ENCODE measurements around the gene PPM1J.

Gene PPM1J

DNA sequence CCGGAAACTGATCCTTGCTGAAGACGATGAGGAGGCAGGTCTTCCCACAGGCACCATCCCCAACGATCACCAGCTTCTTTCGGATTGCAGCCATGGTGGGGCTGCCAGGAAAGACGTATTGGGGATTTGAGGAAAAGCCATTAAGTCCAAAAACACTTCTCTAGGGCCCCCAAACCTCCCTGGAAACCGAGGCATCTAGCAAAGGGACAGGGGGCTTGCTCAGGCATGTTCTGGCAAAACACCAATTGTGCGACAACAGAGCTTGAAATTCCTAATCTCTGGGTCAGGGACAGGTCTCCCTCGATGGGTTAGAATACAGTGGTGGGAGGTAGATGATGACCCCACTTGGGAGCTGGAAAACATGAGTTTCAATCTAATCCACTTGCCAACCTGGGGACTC, 11.4 kb downstream of the PPM1J start:
- DNase-seq, result no peak

DNA sequence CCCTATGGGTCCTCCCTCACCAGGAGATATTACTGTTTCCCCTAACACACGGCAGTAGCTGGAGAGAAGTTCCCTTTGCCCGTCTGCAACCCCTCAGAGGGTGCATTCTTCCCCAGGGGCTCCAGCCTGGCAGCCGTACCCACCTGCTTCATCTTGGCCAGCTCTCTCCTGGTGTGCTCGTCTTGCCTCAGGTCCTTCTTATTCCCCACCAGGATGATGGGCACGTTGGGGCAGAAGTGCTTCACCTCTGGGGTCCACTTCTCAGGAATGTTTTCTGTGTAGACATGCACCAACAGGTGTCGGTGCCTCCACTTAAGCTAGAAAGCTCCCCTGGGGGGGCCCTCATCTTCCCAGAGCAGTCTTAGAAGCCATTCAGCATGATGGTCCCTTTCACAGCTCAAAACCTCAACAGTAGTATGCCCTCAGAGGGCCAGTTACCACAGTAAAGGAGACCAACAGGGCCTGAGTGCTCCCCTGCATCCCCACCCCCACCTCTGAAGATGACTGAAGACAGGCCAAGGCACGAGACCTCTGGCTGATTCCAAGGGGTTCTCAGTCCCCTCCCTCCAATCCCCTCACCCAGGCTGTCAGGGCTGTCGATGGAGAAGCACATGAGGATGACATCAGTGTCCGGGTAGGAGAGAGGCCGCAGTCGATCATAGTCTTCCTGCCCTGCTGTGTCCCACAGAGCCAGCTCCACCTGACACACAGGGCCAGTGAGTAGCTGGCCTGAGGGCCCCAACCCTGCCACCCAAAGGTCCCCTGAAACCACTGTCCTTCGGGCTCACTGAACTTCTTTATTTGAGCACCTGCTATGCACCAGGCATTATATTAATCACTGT, 12.5 kb downstream of the PPM1J start:
- no peak for DNase-seq

DNA sequence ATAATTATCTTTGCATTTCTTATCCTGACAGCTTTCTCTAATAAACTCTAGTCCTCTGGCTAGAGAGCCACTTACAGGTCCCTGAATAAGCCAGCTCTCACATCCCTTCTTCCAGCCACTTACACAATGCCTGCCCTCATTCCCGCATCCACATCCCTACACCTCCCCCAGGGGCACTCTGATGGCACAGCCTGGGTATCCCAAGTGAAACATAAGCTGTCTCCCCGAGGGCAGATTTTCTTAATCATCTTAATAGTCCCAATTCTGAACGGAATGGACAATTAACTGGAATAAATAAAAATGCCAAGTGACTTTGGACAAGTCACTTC, 13.1 kb downstream of the PPM1J start:
- DNase-seq, result no peak

DNA sequence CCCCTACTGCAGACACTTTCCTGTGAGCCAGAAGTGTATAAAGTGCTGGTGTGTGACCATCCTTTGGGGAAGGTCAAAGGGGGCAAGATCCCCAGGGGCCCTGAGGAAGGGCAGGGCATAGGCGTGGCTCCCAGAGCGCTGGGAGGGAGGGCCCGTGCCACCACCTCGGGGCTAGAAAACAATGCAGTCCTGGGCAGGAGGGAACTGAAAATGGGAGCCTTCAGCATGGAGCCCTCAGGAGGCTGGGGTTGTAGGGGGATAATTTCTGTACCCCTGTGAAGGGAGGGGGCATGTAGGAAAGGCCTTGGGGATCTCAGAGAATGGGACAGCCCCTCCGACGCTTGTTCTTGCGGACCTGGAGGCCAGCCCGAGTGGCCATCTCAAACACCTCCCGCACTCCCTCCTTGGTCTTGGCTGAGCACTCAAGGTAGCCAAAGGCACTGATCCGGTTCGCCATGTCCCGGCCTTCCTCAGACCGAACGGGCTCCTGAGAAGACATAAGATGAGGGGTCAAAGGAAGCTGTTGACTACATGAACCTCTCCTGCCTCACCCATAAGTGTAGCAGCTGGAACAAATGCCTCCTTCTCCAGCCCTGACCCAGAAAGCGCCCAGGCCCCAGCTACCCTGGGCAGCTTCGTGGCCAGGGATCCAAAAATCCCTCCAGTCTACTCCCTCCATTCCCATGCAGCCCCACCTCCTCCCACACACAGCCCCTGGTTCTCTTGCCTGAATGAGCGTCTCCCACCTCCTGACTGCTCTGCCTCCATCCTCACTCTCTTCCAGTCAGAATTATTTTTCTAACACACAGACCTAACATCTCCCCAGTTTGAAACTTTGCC, 13.7 kb downstream of the PPM1J start:
- DNase-seq, result no peak

DNA sequence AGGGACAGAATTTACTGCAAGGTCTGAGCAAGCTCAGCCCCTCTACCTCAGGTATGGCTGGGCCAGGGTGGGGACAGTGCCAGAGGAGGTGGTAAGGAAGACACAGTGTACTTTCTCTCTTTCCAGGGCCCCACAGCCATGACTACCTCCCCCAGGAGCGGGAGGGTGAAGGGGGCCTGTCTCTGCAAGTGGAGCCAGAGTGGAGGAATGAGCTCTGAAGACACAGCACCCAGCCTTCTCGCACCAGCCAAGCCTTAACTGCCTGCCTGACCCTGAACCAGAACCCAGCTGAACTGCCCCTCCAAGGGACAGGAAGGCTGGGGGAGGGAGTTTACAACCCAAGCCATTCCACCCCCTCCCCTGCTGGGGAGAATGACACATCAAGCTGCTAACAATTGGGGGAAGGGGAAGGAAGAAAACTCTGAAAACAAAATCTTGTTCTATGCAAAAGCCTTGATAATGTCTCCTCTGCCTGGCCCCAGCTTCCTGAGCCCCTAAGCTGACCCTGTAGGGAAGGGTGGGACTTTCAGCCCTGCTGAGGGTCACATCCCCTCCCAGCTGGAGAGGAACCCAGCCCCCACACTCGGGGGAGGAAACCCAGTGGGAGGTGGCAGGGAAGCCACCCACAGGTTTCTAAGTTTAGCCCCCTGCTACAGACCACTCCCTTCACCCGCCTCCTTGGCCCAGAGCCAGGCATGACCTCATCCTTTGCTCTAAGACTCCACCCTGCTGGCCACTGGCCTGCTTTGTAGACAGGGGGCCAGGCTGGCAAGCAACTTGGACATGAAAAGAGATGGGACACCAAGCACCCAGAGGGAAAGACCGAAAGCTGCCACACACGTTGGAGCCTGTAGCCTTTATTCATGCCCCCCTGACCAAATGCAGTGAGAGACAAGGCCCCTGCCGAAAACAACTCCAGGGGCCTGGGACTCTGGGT, 14.6 kb downstream of the PPM1J start:
- peak; percentile 84 for DNase-seq

DNA sequence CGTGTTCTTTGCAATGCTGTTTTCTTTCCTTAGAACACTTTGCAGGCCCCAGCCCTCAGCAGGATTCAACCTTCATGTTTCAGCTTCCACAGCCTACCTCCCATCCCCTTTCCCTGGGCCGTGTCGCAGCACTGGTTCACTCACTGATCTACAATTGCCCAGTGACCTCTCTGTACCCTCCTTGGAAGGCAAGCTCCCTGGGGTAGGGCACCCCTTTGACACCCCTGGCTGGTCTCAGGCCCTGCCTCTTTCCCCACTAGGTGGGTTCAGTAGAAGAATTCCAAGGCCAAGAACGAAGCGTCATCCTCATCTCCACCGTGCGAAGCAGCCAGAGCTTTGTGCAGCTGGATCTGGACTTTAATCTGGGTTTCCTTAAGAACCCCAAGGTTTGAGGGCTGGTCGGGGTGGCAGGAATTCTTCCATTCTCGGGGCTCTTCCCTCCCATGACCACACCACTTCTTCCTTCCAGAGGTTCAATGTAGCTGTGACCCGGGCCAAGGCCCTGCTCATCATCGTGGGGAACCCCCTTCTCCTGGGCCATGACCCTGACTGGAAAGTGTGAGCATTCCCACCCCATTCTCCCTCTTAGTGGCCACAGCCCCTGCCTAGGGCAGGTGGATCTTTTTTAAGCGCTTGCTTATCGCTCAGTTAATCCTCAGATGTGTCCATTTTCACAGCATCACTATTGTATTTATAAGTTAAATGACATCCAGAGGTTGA, 15.5 kb downstream of the PPM1J start:
- no peak for DNase-seq

DNA sequence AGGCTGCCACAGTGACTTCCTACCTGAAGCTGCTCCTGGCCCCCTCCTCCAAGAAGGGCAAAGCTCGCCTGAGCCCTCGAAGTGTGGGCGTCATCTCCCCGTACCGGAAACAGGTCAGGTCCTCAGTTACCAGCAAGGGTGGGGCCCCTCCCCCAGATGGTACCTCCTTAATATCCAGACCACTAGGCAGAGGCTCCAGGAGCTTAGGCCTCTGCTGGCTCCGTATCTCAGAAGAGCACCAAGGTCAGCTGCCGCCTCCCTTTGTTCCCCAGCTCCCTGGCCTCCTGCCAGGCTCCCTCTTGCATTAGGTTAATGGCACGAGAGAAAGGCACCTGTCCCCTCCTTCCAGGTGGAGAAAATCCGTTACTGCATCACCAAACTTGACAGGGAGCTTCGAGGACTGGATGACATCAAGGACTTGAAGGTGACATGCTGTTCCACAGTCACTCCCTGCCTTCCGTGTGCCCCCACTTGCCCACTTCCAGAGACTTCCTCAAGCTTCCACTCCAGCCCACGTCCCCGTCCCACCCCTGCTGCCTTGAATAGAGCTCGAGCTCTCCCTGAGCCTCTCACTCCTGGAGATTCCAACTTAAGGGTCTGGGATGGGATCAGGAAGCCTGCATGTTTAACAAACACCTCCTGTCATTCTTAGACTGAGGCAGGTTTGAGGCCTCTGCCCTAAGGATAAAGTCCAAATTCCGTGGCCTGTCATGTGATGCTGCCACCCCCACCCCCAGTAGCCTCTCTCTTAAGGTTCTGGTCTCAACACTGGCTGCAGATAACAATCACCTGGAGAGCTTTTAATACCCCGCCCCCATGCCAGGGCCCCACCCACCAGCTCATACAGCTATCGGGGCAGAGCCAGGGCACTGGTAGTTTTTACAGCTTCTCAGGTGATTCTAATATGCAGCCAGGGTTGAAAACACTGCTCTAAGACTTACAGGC, 16.5 kb downstream of the PPM1J start:
- DNase-seq, result no peak

DNA sequence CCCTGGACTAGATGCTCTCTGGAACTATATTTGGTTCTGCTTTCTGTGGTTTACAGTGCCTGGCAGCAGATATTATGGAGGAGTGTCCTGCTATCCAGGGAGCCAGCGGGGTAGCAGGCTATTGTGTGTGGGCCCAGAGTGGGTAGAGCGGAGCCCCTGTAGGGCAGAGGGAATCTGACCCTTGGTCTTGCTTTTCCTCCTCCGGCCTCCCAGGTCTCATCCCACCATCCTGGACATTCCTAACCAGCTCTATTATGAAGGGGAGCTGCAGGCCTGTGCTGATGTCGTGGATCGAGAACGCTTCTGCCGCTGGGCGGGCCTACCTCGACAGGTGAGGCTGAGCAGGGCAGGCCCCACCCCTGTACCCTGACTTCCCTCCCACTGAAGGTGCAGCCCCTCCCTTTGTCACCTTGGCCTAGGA, 17.3 kb downstream of the PPM1J start:
- no peak for DNase-seq

DNA sequence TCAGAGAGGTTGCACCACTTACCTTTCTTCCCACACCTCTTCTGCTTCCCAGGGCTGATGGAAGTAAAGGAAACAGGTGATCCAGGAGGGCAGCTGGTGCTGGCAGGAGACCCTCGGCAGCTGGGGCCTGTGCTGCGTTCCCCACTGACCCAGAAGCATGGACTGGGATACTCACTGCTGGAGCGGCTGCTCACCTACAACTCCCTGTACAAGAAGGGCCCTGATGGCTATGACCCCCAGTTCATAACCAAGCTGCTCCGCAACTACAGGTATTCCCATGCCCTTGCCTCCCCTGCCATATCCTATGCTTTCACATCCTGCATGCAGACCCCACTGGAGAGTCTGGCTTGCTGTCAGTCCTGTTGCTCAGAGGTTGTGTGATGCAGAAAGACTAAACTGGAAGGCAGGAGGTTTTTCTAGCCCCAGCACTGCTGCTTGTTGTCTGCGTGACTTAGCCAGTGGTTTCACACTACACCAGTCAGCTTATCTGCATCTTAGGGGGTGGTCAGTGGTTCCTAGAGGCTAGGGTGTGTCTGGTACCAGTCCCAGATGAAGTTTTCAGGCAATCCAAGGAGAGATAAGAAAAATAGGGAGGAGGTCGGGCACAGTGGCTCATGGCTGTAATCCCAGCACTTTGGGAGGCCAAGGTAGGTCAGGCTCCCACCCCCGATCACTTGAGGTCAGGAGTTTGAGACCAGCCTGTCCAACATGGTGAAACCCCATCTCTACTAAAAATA, 18.4 kb downstream of the PPM1J start:
- DNase-seq, result no peak

DNA sequence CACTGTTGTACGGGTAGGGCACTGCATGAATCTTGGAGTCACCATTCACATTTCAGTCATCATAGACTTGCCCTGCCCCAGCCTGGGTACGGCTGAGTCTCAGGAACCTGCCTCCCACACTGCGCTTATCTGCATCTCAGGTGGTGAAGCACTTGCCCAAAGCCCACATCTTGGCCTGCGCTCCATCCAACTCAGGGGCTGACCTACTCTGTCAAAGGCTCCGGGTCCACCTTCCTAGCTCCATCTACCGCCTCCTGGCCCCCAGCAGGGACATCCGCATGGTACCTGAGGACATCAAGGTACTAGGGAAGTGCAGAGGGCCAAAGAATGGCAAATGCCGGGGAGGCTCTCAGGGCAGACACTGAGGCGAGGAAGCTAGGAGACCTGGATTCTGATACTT, 19.9 kb downstream of the PPM1J start:
- no peak for DNase-seq

DNA sequence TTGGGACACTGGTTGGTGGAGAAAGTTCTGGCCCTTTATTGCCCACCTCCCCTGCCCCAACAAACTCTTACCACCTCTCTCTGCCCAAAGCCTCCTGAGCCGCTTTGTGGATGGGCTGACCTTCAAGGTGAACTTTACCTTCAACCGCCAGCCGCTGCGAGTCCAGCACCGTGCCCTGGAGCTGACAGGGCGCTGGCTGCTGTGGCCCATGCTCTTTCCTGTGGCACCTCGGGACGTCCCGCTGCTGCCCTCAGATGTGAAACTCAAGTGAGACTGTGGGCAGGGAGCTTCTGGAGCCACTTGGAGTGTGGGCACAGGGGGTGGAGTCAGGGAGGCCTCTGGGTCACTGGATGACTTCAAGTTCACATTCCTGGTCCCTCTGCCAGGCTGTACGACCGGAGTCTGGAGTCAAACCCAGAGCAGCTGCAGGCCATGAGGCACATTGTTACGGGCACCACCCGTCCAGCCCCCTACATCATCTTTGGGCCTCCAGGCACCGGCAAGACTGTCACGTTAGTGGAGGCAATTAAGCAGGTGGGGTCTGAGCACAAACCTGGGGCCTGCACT, 20.7 kb downstream of the PPM1J start:
- DNase-seq, result no peak

DNA sequence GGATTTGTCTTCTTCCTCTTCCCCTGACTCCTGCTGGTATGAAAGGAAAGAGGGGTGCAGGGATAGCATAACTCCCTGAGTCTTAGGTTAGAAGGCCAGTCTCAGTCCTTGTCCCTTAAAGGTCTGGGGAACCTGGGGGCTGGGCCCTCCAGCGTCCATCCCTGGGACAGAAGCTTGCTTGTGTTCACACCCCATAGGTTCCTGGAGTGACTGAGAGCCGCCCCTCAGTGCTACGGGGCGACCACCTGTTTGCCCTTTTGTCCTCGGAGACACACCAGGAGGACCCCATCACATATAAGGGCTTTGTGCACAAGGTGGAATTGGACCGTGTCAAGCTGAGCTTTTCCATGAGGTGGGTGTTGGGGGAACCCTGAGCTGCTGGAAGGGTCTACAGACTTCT, 21.3 kb downstream of the PPM1J start:
- DNase-seq, result no peak

DNA sequence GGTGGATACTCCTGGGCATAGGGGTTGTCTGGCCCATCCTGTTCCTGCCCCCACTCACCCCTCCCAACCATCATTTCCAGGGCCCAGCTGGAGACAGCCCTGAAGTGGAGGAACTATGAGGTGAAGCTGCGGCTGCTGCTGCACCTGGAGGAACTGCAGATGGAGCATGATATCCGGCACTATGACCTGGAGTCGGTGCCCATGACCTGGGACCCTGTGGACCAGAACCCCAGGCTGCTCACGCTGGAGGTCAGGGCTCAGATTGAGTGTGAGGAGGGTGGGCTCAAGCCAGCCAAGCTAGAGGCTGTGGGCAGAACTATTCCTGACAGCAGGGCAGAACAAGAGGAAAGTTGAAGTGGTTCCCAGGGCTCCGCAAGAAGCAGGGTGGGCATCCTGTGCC, 22.5 kb downstream of the PPM1J start:
- no peak for DNase-seq

DNA sequence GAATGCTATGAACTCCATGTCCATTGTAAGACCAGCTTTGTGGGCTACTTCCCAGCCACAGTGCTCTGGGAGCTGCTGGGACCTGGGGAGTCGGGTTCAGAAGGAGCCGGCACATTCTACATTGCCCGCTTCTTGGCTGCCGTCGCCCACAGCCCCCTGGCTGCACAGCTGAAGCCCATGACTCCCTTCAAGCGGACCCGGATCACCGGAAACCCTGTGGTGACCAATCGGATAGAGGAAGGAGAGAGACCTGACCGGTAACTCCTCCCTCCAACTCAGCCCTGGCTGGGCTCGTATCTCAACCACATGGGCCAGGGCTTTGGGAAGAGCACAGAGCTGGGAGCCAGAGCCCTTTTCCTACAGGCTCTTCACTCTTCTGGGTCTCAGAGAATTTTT, 25.3 kb downstream of the PPM1J start:
- DNase-seq, result no peak

DNA sequence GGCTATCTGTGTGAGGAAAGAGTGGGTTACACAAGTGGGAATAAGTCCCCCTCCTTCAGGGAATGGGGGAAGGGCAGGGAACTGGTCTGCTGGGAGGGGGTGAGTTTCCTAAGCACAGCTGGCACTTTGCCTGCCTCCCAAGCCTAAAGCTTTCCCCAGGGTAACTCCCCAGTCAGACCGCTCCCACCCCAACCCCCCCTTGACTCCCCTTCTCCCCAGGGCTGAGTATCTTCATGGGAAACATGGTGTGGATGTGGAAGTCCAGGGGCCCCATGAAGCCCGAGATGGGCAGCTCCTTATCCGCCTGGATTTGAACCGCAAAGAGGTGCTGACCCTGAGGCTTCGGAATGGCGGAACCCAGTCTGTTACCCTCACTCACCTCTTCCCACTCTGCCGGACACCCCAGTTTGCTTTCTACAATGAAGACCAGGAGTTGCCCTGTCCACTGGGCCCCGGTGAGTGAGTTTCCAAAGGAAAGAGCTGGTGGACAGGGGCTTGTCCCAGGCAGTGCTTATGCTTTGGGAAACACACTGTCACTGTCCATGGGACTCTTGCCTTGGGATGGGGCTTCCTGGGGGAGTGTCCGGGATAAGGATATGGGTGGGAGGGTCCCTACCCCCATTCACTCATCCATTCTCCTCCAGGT, 25.8 kb downstream of the PPM1J start:
- no peak for DNase-seq

DNA sequence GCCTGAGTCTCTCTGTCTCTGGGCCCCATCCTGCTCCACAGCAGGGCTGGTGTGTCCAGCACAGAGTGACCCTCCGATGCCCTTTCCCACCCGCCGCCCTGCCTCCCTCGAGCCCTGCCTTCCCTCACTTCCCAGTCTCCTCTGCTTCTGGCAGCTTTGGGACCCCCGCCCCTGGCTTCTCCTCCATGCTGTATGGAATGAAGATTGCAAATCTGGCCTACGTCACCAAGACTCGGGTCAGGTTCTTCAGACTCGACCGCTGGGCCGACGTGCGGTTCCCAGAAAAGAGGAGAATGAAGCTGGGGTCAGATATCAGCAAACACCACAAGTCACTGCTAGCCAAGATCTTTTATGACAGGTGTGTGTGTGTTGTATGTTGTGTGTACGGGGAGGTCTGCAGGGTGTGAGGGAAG, 26.3 kb downstream of the PPM1J start:
- no peak for DNase-seq

DNA sequence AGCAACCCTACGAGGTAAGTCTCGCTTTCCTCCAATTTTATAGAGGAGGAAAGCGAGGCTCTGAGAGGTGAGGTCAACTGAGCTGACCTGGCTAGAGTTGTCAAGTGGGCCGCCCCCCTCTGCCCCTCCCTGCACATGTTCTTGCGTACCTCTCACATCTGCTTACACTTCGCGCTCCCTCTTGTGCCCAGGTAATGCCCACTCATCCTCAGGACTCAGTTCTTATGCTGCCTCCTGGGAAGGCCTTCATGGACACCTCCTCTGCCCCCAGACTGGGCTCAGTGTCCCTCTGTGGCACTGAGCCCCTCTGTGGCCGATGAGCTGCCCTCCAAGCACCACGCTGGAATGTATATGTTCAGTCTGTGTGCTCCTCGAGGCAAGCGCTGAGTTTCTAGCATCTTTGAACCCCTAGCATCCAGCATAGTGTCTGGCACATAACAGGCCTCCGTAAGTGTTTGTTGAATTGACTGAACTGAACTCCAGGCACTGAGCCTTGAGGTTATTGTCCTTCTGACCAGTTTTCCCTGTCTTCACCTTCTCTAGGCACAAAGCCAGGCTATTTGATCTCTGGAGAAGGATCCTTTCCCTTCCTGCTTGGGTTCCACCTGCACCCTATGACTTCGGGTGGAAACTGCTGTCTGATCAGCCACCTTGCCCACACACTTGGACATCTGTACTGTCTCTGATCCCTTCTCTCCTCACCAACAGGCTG, 27.2 kb downstream of the PPM1J start:
- DNase-seq, result no peak

DNA sequence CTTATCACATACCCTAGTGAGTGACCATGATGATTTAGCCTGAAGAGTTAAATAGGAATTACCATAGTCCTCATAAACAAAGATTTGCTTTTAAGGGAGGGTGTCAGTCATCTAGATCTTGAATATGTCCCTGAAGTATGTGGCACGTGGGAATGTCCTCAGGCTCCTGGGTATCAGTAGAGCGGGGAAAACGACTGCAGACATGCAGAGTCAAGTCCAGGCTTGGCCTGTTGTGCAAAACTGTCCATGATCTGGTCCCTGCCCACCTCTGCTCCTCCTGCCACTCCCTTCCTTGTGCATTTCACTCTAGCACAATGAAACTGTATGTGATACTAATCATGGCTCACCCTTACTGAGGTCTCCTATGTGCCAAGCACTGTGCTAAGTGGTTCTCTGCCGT, 27.8 kb downstream of the PPM1J start:
- DNase-seq, result no peak

DNA sequence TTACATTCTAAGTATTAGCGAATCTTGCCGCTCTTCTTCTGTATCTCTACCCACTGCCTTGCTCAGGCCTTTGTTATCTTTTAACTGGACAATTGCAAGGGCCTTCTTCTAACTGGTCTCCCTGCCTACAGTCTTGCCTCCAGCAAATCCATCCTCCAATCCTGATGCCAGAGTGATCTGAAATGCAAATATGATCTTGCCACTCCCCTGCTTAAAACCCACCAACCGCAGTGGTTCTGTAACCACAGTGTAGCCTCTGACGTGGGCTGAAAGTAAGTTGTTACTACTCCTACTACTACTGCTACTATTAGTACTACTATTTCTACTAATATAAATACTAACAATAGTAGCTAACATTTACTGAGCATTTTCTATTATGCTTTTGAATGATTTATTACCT, 28.3 kb downstream of the PPM1J start:
- DNase-seq, result no peak
